Measurements from ENCODE around the gene EIF4E2. TPM values are rescaled to one million over a fixed set of nuclear protein-coding genes. Genes with fewer than 3 reads are reported as not detected.

Gene EIF4E2, protein sequence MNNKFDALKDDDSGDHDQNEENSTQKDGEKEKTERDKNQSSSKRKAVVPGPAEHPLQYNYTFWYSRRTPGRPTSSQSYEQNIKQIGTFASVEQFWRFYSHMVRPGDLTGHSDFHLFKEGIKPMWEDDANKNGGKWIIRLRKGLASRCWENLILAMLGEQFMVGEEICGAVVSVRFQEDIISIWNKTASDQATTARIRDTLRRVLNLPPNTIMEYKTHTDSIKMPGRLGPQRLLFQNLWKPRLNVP
- 103 TPM in 2 replicates for total RNA-seq

DNA sequence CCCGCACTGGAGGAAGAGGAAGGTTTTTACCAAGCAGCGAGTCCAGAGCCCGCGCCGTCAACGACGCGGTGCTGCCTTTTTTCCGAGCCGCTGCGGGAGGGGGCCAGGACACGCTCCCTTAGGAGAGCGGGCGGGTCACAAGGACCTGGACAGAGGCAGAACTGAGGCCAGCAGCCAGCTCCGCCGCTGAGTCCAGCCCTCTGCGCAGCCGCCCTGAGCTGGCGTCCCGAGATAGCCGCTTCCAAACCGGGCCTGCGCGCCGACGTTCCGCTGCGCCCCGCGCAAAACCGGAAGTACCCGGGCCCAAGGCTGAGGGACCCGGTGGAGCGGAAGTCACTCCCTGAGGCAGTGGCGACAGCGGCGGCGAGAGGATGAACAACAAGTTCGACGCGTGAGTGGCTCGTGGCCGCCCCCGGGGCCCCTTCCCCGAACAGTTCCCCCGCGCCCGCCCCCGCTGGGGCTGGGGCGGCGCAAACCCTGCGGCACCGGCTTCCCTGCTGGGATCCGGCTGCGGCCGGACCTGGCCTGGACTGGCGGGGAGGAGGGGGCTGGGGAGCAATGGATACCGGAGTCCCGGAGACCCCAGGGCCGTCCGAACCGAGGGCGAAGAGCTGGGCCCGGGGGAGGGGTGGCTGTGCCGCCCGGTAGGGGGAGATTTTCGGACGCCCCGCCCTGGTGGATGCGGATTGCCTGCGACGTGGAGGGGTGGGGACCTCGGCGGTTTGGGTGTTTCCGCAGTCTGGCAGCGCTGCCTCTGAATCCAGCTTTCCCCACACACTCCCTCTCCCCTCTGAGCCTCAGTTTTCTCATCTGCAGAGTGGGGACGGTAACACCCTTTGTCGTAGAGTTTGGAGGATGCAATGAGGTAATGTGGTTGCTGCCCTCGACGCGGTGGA, at the start of gene EIF4E2, which contains the start of gene TIGD1:
EIF4E2 (plus strand) TSS at position 336 of the 896 bp plus-strand sequence; CDS start at position 372, 36 bp downstream.
TIGD1 (minus strand) TSS at position 204 of the 896 bp plus-strand sequence. CDS start 675 bp downstream, outside the sequence.

DNA sequence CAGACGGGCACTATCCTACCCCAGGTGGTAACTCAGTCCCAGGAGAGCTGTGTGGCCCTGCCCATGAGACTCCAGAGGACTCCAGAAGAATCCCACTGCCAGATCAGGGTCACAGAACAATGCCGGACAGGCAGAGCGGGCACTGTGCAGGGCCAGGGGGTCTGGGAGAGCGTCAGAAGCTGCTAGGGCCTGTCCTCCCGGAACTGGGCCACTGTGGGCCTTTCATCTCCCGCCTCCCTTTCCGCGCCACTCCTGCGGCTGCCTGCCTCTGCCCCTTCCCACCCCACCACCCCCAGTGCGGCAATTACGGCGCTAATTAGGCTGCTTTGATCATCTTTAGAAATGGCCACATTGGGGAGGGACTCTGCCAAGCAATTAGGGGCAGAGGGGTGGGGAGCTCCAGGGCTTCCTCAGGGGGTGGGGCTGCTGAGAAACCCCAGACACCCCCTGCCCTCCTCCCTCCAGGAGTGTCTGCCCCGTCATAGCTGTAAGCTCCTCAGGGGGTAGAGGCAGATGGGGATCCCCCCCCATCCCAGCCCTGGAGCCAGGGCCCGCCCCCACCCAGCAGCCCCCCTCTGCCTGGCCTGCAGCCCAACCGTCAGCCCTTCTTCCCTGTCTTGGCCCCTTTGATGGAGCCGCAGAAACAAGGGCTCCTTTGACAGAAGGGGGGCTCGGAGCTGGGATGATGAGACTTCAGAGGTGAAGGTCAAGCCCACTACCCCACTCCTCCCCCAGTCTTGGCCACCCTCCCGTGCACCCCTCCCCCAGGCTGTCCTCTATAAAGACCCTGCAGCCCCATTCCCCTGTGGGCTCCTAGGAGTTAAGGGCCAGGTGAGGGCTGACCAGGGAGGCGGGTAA, 30.7 kb upstream of the EIF4E2 start, which contains the start of gene PRSS56:
PRSS56 (plus strand) TSS at position 808 of the 858 bp plus-strand sequence. CDS start 211 bp downstream, outside the sequence.

DNA sequence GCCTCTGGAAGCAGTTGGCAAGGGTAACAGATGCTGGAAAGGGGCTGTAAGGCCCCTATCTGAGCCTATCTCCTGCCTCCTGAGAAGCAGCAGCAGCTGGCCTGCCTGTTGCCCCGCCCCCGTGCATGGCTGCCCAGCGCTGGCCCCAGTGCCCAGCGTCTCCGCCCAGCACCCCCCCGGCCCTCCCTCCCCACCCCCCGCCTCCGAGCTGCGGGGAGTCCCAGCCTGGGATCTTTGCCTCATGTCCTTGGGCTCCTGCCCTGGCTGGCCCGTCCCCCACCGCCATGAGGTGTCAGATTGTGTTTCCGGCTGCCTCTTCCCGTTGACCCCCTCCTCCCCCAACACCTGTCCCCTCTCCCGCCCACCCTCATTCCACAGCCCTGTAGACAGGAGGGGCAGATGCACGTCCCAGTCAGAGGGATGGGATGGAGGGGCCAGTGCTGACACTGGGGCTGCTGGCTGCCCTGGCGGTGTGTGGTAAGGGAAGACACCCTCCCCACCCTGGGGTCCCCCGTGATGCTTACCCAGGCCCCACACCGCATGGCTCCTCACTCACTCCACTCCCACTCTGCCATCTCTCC, 24.6 kb upstream of the EIF4E2 start, which contains the start of gene CHRND:
CHRND (plus strand) TSS at position 370 of the 581 bp plus-strand sequence; CDS start at position 426, 56 bp downstream.

DNA sequence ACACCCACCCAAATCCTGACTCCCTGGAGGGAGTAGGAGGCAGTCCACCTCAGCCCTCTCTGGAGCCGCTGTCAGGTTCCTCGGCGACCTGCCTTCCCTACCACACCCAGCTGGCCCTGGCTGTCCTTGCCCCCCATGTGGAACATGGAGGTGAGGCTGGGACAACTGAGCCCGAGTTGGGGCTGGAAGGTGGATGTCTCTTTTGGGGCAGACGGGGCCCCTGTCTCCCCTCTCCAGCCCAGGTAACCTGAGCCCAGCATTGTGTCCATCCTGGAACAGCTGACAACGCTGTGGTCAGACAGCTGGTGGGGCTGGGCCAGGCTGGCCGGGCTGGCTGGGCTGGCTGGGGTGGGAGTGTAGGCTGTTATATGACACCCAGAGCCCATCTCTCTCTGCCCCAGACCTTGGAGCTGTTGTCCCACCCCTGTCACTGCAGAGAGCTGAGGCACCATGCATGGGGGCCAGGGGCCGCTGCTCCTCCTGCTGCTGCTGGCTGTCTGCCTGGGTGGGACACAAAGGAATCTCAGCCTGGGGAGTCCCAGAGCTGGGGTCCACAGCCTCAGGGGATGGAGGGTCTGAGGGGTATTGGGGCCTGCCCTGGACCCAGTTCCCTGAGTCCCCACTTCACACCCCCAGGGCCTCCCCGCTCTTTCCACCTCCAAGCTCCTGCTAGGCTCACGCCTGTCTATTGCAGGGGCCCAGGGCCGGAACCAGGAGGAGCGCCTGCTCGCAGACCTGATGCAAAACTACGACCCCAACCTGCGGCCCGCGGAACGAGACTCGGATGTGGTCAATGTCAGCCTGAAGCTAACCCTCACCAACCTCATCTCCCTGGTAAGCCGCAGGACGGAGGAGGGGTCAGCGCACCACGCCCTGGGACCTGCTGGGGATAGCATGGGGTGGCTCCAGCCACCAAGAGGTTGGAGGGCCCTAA, 10.9 kb upstream of the EIF4E2 start, which contains the start of gene CHRNG:
CHRNG (plus strand) TSS at position 395 of the 934 bp plus-strand sequence; CDS start at position 451, 56 bp downstream.

Other genes with a start within 250 kb of the EIF4E2 start
- not detected in 2 replicates for gene ALPP, start 171.9 kb upstream of the EIF4E2 start, total RNA-seq
- gene ALPG, start 143.8 kb upstream of the EIF4E2 start, total RNA-seq, result not detected in 2 replicates
- gene ALPI, start 94.5 kb upstream of the EIF4E2 start, total RNA-seq, result not detected in 2 replicates
- not detected in 2 replicates for gene ECEL1, start 62.9 kb upstream of the EIF4E2 start, total RNA-seq
- gene PRSS56, start 30.3 kb upstream of the EIF4E2 start, total RNA-seq, result not detected in 2 replicates
- gene CHRND, start 24.5 kb upstream of the EIF4E2 start, total RNA-seq, result not detected in 2 replicates
- not detected in 2 replicates for gene CHRNG, start 11.0 kb upstream of the EIF4E2 start, total RNA-seq
- gene TIGD1, start 132 bp upstream of the EIF4E2 start, total RNA-seq, result 0.97 and 2.4 TPM in 2 replicates
- gene EFHD1, start 82.9 kb downstream of the EIF4E2 start, total RNA-seq, result 0.06 and 0.16 TPM in 2 replicates
- 28.8 and 75.6 TPM in 2 replicates for gene GIGYF2, start 146.6 kb downstream of the EIF4E2 start, total RNA-seq
- not detected in 2 replicates for gene KCNJ13, start 225.9 kb downstream of the EIF4E2 start, total RNA-seq

Measured in bladder microvascular endothelial cell (primary cell).